ENCODE data around the gene RNF2.

Gene RNF2

DNA sequence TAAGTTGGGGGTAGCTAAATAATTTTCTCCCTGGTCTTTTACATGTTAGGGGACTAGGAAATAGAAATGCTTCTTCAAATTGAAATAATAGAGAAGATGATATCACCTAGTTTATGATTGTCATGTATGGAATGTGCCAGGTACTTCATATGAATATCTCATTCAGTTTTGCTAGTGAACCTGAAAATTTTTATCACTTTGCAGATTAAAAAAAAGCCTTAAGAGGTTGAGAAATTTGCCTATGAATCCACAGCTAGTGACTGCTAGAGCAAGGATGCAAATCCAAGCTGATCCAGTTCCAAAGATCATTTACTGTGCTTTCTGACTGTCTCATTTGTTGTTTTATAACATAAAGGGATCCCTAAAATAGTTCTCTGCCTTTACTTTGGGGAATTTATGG lies 24.7 kb downstream of the RNF2 start:
- TF ChIP-seq, protein P1, sequence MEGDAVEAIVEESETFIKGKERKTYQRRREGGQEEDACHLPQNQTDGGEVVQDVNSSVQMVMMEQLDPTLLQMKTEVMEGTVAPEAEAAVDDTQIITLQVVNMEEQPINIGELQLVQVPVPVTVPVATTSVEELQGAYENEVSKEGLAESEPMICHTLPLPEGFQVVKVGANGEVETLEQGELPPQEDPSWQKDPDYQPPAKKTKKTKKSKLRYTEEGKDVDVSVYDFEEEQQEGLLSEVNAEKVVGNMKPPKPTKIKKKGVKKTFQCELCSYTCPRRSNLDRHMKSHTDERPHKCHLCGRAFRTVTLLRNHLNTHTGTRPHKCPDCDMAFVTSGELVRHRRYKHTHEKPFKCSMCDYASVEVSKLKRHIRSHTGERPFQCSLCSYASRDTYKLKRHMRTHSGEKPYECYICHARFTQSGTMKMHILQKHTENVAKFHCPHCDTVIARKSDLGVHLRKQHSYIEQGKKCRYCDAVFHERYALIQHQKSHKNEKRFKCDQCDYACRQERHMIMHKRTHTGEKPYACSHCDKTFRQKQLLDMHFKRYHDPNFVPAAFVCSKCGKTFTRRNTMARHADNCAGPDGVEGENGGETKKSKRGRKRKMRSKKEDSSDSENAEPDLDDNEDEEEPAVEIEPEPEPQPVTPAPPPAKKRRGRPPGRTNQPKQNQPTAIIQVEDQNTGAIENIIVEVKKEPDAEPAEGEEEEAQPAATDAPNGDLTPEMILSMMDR (IDR thresholded peaks at IDR 0.05; ENCODE audit: control insufficient read depth, extremely low read depth, insufficient read depth), result no peak
- no peak for DNase-seq (ENCODE audit: low read depth)
- H3K4me3 ChIP-seq (ENCODE audit: low read depth, low read length), result no peak overlapping the region

DNA sequence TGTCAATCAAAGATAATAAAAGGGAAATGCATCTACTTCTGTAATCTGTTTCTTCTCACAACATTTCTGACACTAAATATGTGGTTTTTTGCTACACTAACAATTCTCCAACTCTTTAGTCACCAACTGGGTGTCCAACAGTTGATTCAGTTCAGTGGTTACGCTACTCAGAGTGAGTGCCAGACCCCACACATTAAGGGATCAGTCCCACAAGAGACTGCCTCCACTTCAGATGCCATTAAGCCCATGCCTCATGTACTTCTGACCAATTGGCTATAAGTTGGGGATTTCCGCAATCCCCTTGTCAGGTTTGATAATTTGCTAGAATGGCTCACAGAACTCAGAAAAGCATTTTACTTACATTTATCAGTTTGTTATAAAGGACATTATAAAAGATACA lies 28.4 kb downstream of the RNF2 start:
- TF ChIP-seq, protein P1 (IDR thresholded peaks at IDR 0.05; ENCODE audit: control insufficient read depth, extremely low read depth, insufficient read depth), result no peak
- no peak overlapping the region for H3K4me3 ChIP-seq (ENCODE audit: low read depth, low read length)
- DNase-seq (ENCODE audit: low read depth), result no peak

DNA sequence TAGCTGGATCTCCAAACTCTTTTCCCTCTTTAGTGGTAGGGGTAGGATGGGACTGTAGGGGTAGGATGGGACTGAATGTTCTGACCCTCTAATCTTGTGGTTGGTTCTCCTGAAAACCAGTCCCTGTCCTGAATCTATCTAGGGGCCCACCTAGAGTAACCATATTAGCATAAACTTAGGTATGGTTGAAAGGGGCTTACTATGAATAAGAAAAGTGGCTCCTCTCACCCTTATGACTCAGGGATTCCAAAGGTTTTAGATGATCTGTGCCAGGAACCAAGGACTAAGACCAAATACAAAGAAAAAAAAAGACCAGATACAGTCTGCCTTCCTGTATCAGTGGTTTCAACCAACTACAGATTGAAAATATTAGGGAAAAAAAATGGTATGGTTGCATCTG lies 28.9 kb downstream of the RNF2 start:
- TF ChIP-seq, protein P1 (IDR thresholded peaks at IDR 0.05; ENCODE audit: control insufficient read depth, extremely low read depth, insufficient read depth), result no peak
- DNase-seq (ENCODE audit: low read depth), result no peak
- H3K4me3 ChIP-seq (ENCODE audit: low read depth, low read length), result no peak overlapping the region

DNA sequence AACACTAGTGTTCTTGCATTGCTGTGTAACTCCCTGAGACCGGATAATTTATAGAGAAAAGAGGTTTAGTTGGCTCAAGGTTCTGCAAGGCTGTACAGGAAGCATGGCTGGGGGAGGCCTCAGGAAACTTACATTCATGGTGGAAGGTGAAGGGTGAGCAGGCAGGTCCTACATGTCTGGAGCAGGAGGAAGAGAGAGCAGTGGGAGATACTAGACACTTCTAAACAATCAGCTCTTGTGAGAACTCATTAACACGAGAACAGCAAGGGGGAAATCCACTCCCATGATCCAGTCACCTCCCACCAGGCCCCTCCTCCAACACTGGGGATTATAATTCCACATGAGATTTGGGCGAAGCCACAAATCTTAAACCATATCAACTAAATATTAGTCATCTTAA lies 30.1 kb downstream of the RNF2 start:
- DNase-seq (ENCODE audit: low read depth), result no peak
- TF ChIP-seq, protein P1 (IDR thresholded peaks at IDR 0.05; ENCODE audit: control insufficient read depth, extremely low read depth, insufficient read depth), result no peak
- H3K4me3 ChIP-seq (ENCODE audit: low read depth, low read length), result no peak overlapping the region

DNA sequence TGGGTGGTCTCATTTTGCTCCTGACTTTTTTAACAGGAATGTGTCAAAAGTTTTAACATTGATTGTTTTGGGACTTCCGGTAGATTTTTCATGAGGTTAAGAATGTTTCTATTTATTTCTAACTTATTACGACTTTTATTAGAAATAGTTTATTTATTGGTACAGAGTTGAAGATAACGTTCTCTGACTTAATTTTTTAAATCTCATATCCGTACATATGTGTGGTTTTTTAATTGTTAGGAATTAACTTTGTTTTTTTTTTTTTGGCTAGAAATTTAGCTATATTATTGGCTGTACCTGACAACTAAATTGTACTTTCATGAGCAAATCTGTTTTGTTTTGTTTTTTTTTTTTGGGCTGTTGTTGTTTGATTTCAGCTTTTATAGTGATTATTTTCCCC lies 32.0 kb downstream of the RNF2 start:
- TF ChIP-seq, protein P1 (IDR thresholded peaks at IDR 0.05; ENCODE audit: control insufficient read depth, extremely low read depth, insufficient read depth), result no peak
- no peak overlapping the region for H3K4me3 ChIP-seq (ENCODE audit: low read depth, low read length)
- no peak for DNase-seq (ENCODE audit: low read depth)

DNA sequence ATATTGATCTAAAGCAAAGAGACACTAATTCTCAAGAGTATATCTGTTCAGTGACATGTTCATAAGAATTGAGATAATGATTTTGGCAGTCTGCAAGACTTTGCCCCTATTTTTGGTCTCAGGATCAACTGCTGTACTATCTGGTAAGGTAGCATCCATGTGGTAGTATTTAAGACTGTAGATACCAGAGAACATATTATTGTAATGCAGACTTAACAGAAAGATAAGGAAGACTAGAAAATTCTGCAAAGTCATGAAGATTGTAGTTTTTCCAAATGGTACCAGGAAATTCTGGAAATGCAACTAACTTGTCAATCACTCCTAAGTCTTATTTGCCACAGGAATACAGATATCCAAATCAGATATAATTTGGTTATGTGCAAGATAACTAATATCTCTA lies 35.1 kb downstream of the RNF2 start:
- TF ChIP-seq, protein P1 (IDR thresholded peaks at IDR 0.05; ENCODE audit: control insufficient read depth, extremely low read depth, insufficient read depth), result no peak
- H3K4me3 ChIP-seq (ENCODE audit: low read depth, low read length), result no peak overlapping the region
- no peak for DNase-seq (ENCODE audit: low read depth)

DNA sequence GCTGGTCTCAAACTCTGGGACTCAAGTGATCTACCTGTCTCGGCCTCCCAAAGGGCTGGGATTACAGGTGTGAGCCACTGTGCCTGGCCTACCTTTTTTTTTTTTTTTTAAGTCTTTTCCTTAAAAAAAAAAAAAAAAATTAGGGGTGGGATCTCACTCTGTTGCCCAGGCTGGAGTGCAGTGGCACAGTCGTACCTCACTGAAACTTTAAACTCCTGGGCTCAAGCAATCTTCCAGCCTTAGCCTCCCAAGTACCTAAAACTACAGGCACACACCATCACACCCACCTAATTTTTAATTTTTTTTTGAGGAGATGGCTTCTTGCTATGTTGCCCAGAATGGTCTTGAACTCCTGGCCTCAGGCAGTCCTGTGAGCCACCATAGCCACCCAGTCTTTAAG lies 38.5 kb downstream of the RNF2 start:
- H3K4me3 ChIP-seq (ENCODE audit: low read depth, low read length), result no peak overlapping the region
- TF ChIP-seq, protein P1 (IDR thresholded peaks at IDR 0.05; ENCODE audit: control insufficient read depth, extremely low read depth, insufficient read depth), result no peak
- no peak for DNase-seq (ENCODE audit: low read depth)
